GM19372 (cell line): Measurements from ENCODE around the gene GLRX2.
"Not testable (repeated sequence)": the region's sequence is repeated elsewhere in the genome, so short reads cannot be mapped to it uniquely, and the experiment has no call there.

Source experiments
- ATAC-seq: cut with Tn5 transposase; IDR thresholded peaks from one replicate; pipeline ENCODE4 v1.9.1; 2021; ENCODE audit warnings: mild to moderate bottlenecking, low read depth, moderate library complexity; ENCODE audit not compliant: unreplicated experiment

Gene GLRX2

GRCh38 chr1:193104907-193105820, at the start of gene GLRX2:
Gene GLRX2 (minus strand): TSS chr1:193105414. CDS start chr1:193105382, 32 bp downstream.
- ATAC-seq = peak; percentile 87

- ATAC-seq = no peak
Observed at GRCh38 chr1:193144999-193145398, 39.8 kb upstream of the GLRX2 start.

GRCh38 chr1:193144361-193144938, 39.2 kb upstream of the GLRX2 start:
- ATAC-seq = no peak

- no peak for ATAC-seq
Observed at GRCh38 chr1:193143285-193143684, 38.1 kb upstream of the GLRX2 start.

- no peak for ATAC-seq
Observed at GRCh38 chr1:193142409-193142808, 37.2 kb upstream of the GLRX2 start.

- no peak for ATAC-seq
Observed at GRCh38 chr1:193141804-193142203, 36.6 kb upstream of the GLRX2 start.

- ATAC-seq = no peak
Observed at GRCh38 chr1:193140254-193140653, 35.0 kb upstream of the GLRX2 start.

- no peak for ATAC-seq
Observed at GRCh38 chr1:193131266-193131860, 26.1 kb upstream of the GLRX2 start.

GRCh38 chr1:193125369-193125768, 20.2 kb upstream of the GLRX2 start:
- no peak for ATAC-seq

GRCh38 chr1:193123751-193124150, 18.5 kb upstream of the GLRX2 start:
- no peak for ATAC-seq

GRCh38 chr1:193121616-193122593, 16.7 kb upstream of the GLRX2 start, which contains the start of gene CDC73:
Gene CDC73 (plus strand): TSS chr1:193122031. CDS start chr1:193122201, 170 bp downstream.
- peak; percentile 90 for ATAC-seq

GRCh38 chr1:193120604-193121166, 15.5 kb upstream of the GLRX2 start:
- ATAC-seq = no peak

GRCh38 chr1:193118803-193119730, 13.9 kb upstream of the GLRX2 start:
- no peak for ATAC-seq

- no peak for ATAC-seq
Observed at GRCh38 chr1:193118194-193118593, 13.0 kb upstream of the GLRX2 start.

GRCh38 chr1:193117167-193117566, 12.0 kb upstream of the GLRX2 start:
- ATAC-seq = not testable (repeated sequence)

- ATAC-seq = no peak
Observed at GRCh38 chr1:193115629-193116227, 10.5 kb upstream of the GLRX2 start.

- ATAC-seq = no peak
Observed at GRCh38 chr1:193114485-193115095, 9.4 kb upstream of the GLRX2 start.

- no peak for ATAC-seq
Observed at GRCh38 chr1:193113992-193114332, 8.7 kb upstream of the GLRX2 start.
